ENCODE results near the gene NANS.
A peak's percentile ranks its signal among the peaks of the same experiment; 100 is the strongest.

DNA sequence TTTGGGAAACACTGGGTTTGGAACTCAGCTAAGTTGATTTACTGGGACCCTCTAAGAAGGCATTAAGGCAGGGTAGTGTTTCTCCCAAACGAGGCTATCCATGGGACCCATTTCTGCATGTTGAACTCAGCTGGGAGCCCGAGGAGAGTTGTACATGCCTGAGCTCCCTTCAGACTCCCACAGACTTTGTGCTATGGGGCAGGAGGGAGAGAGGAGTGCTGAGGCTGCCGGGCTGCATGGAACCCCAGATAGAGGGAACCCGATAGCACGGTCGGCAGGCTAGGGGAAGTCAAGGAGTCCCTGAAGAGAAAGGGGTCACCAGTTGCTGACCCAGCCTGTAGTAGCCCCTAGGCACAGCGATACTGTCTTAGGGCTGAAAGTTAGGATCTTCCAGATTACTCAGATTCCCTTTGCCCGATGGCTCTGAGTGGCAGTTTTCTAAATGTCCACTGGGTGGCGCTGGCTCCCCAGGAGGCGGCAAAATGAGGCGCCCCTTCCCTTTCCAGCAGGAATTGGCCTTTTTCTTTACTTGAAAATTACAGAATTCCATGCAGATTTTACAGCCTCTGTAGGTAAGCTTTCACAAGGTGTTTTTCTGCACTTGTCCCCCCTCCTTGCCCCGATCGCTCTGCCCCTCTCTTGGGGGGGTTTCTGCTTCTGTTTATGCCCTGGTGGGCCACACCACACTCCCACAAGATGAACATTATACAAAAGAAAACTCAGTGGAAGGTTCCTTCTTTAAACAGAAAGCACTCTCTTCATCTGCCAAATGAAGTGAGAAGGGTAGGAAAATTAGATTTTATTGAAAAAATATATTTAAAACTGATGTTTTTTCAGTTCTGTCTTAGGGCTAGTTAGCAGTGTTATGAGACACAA lies 17.8 kb downstream of the NANS start:
- TF ChIP-seq, protein P1, sequence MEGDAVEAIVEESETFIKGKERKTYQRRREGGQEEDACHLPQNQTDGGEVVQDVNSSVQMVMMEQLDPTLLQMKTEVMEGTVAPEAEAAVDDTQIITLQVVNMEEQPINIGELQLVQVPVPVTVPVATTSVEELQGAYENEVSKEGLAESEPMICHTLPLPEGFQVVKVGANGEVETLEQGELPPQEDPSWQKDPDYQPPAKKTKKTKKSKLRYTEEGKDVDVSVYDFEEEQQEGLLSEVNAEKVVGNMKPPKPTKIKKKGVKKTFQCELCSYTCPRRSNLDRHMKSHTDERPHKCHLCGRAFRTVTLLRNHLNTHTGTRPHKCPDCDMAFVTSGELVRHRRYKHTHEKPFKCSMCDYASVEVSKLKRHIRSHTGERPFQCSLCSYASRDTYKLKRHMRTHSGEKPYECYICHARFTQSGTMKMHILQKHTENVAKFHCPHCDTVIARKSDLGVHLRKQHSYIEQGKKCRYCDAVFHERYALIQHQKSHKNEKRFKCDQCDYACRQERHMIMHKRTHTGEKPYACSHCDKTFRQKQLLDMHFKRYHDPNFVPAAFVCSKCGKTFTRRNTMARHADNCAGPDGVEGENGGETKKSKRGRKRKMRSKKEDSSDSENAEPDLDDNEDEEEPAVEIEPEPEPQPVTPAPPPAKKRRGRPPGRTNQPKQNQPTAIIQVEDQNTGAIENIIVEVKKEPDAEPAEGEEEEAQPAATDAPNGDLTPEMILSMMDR (conservative IDR thresholded peaks at IDR 0.05; ENCODE audit: low read length) = peak; percentile 98
- TF ChIP-seq EZH2phosphoT487 (IDR thresholded peaks at IDR 0.05; ENCODE audit: borderline replicate concordance) = no peak
